NCI-H2107 treated with DMSO at 0.1 percent for 48 hours (cell line): ENCODE results near the gene PLCG2.
"Not testable (repeated sequence)": the region's sequence is repeated elsewhere in the genome, so short reads cannot be mapped to it uniquely, and the experiment has no call there.

Experiments used
- DNase-seq: peaks from one replicate; lab custom pipeline; 2025; ENCODE audit not compliant: unreplicated experiment; lab: John Stamatoyannopoulos, UW

The PLCG2 gene

GRCh38 chr16:81987706-81988105, 208.6 kb downstream of the PLCG2 start:
- no peak for DNase-seq

- no peak for DNase-seq
These were observed 213.8 kb downstream of the PLCG2 start for GRCh38 chr16:81992859-81993258.

- no peak for DNase-seq
These were observed 215.4 kb downstream of the PLCG2 start for GRCh38 chr16:81994485-81994884.

GRCh38 chr16:81995651-81996050, 216.6 kb downstream of the PLCG2 start:
- DNase-seq = no peak

- no peak for DNase-seq
These were observed 217.8 kb downstream of the PLCG2 start for GRCh38 chr16:81996664-81997509.

GRCh38 chr16:81997738-81998137, 218.6 kb downstream of the PLCG2 start:
- no peak for DNase-seq

- no peak for DNase-seq
These were observed 223.7 kb downstream of the PLCG2 start for GRCh38 chr16:82002831-82003230.

- DNase-seq = no peak
These were observed 225.5 kb downstream of the PLCG2 start for GRCh38 chr16:82004601-82005000.

GRCh38 chr16:82005027-82005830, 226.1 kb downstream of the PLCG2 start:
- no peak for DNase-seq

- DNase-seq = no peak
These were observed 226.9 kb downstream of the PLCG2 start for GRCh38 chr16:82006036-82006435.

- no peak for DNase-seq
These were observed 228.1 kb downstream of the PLCG2 start for GRCh38 chr16:82007189-82007588.

- DNase-seq = no peak
These were observed 230.0 kb downstream of the PLCG2 start for GRCh38 chr16:82008957-82009592.

- not testable (repeated sequence) for DNase-seq
These were observed 230.7 kb downstream of the PLCG2 start for GRCh38 chr16:82009789-82010188.

- no peak for DNase-seq
These were observed 231.6 kb downstream of the PLCG2 start for GRCh38 chr16:82010649-82011048.

- DNase-seq = peak; percentile 51
These were observed 232.1 kb downstream of the PLCG2 start, which contains the start of gene SDR42E1 for GRCh38 chr16:82011199-82011641. Gene SDR42E1 (minus strand): TSS chr16:82011470. CDS start chr16:82000858, 10,612 bp downstream.
